ENCODE data around the gene CPN2. TPM values are rescaled to one million over a fixed set of nuclear protein-coding genes. Genes with fewer than 3 reads are reported as not detected.

Gene CPN2
- polyA plus RNA-seq, 1 experiment, result not detected

GRCh38 chr3:194351952-194352536, 916 bp upstream of the CPN2 start:
- Histone ChIP-seq H3K36me3 (ENCODE audit: control insufficient read depth, insufficient read depth, low read length) (no peaks in the 10 kb centered on the region), H3K4me3 (ENCODE audit: low read depth, low read length) (no peak overlapping the region), H3K27me3 (ENCODE audit: control insufficient read depth, insufficient read depth, low read length) (0 out of 2 replicates have a peak, but pooled peaks cover 6% of the 10 kb centered on the region)
- no peak for DNase-seq (ENCODE audit: low read depth)
- TF ChIP-seq CTCF (IDR thresholded peaks at IDR 0.05; ENCODE audit: insufficient read depth, low read depth, low read length), result no peak
- POLR2A ChIA-PET, result no interaction called here
- CTCF ChIA-PET, result no interaction called here

- TF ChIP-seq CTCF (IDR thresholded peaks at IDR 0.05; ENCODE audit: insufficient read depth, low read depth, low read length), result no peak
- ChIA-PET CTCF (interaction anchor here (1.0 to 2.1 kb wide), 11 partner anchors 12 to 685 kb away, joined by 3 to 9 read pairs (median 3); partner anchors contain the start of gene TMEM44), POLR2A (interaction anchor here (0.6 kb wide), 1 partner anchor 140 kb away, joined by 3 read pairs; no protein-coding TSS in a partner anchor)
- Histone ChIP-seq H3K27me3 (ENCODE audit: control insufficient read depth, insufficient read depth, low read length) (peaks cover 6% of the 10 kb centered on the region; the same call in 1 of the 2 replicates), H3K36me3 (ENCODE audit: control insufficient read depth, insufficient read depth, low read length) (no peaks in the 10 kb centered on the region), H3K4me3 (ENCODE audit: low read depth, low read length) (no peak overlapping the region)
- no peak for DNase-seq (ENCODE audit: low read depth)
These were observed 429 bp downstream of the CPN2 start for GRCh38 chr3:194350726-194351071.

GRCh38 chr3:194348354-194348753, 2.8 kb downstream of the CPN2 start:
- no peak overlapping the region for H3K4me3 ChIP-seq (ENCODE audit: low read depth, low read length)
- POLR2A ChIA-PET, result no interaction called here
- H3K27me3 ChIP-seq (ENCODE audit: control insufficient read depth, insufficient read depth, low read length), result peaks cover 5% of the 10 kb centered on the region; the same call in 1 of the 2 replicates
- TF ChIP-seq CTCF (IDR thresholded peaks at IDR 0.05; ENCODE audit: insufficient read depth, low read depth, low read length), result no peak
- CTCF ChIA-PET, result no interaction called here
- no peaks in the 10 kb centered on the region for H3K36me3 ChIP-seq (ENCODE audit: control insufficient read depth, insufficient read depth, low read length)
- DNase-seq (ENCODE audit: low read depth), result no peak

GRCh38 chr3:194346621-194347020, 4.5 kb downstream of the CPN2 start:
- TF ChIP-seq CTCF (IDR thresholded peaks at IDR 0.05; ENCODE audit: insufficient read depth, low read depth, low read length), result no peak
- CTCF ChIA-PET, result interaction anchor here (1.1 to 19.6 kb wide), 3 partner anchors 11 to 57 kb away, joined by 3 to 347 read pairs (median 77); partner anchors contain the start of gene GP5
- DNase-seq (ENCODE audit: low read depth), result no peak
- H3K4me3 ChIP-seq (ENCODE audit: low read depth, low read length), result no peak overlapping the region
- POLR2A ChIA-PET, result no interaction called here
- peaks cover 5% of the 10 kb centered on the region; the same call in 1 of the 2 replicates for H3K27me3 ChIP-seq (ENCODE audit: control insufficient read depth, insufficient read depth, low read length)
- H3K36me3 ChIP-seq (ENCODE audit: control insufficient read depth, insufficient read depth, low read length), result no peaks in the 10 kb centered on the region

GRCh38 chr3:194346035-194346434, 5.1 kb downstream of the CPN2 start:
- no peak for DNase-seq (ENCODE audit: low read depth)
- Histone ChIP-seq H3K36me3 (ENCODE audit: control insufficient read depth, insufficient read depth, low read length) (no peaks in the 10 kb centered on the region), H3K4me3 (ENCODE audit: low read depth, low read length) (no peak overlapping the region), H3K27me3 (ENCODE audit: control insufficient read depth, insufficient read depth, low read length) (peaks cover 5% of the 10 kb centered on the region; the same call in 1 of the 2 replicates)
- no peak for TF ChIP-seq CTCF (IDR thresholded peaks at IDR 0.05; ENCODE audit: insufficient read depth, low read depth, low read length)
- ChIA-PET CTCF (interaction anchor here (1.0 to 19.6 kb wide), 7 partner anchors 11 to 565 kb away, joined by 3 to 347 read pairs (median 11); partner anchors contain the start of genes GP5 and LRRC15), POLR2A (no interaction called here)

Measured in BJ (cell line).